Measurements from ENCODE around the gene RUNX1. TPM values are rescaled to one million over a fixed set of nuclear protein-coding genes. Genes with fewer than 3 reads are reported as not detected.

Gene RUNX1
- total RNA-seq, 1 donor = 40.9 TPM

- Histone ChIP-seq H3K4me3 (ENCODE audit: insufficient read depth, low read length) (peak overlapping the region; percentile 28), H2AFZ (ENCODE audit: low read length) (no peak overlapping the region), H3K4me2 (ENCODE audit: insufficient read depth, low read length) (peak overlapping the region; percentile 64), H3K4me1 (ENCODE audit: insufficient read depth, low read length) (peaks cover 12% of the 10 kb centered on the region), H3K36me3 (ENCODE audit: insufficient read depth, low read length) (no peaks in the 10 kb centered on the region), H3K79me2 (ENCODE audit: insufficient read depth, low read length) (peaks cover 3% of the 10 kb centered on the region), H3K27me3 (ENCODE audit: insufficient read depth, low read length) (no peaks in the 10 kb centered on the region), H3K9me3 (ENCODE audit: low read depth, low read length) (no peaks in the 10 kb centered on the region), H4K20me1 (ENCODE audit: insufficient read depth, low read length) (peaks cover 8% of the 10 kb centered on the region), H3K27ac (ENCODE audit: low read depth, low read length) (no peak overlapping the region)
- no peak for TF ChIP-seq CTCF (IDR thresholded peaks at IDR 0.05; ENCODE audit: extremely low read depth, low read depth, low read length)
- peak; percentile 69 for DNase-seq (ENCODE audit: insufficient read length, low spot score, missing footprints)
Observed at GRCh38 chr21:34965200-34966174, 83.6 kb downstream of the RUNX1 start.

- H3K27ac ChIP-seq (ENCODE audit: low read depth, low read length) = no peak overlapping the region
- H4K20me1 ChIP-seq (ENCODE audit: insufficient read depth, low read length) = peaks cover 3% of the 10 kb centered on the region
- peaks cover 3% of the 10 kb centered on the region for H3K79me2 ChIP-seq (ENCODE audit: insufficient read depth, low read length)
- no peak for TF ChIP-seq CTCF (IDR thresholded peaks at IDR 0.05; ENCODE audit: extremely low read depth, low read depth, low read length)
- H2AFZ ChIP-seq (ENCODE audit: low read length) = no peak overlapping the region
- H3K4me2 ChIP-seq (ENCODE audit: insufficient read depth, low read length) = no peak overlapping the region
- H3K27me3 ChIP-seq (ENCODE audit: insufficient read depth, low read length) = no peaks in the 10 kb centered on the region
- H3K9me3 ChIP-seq (ENCODE audit: low read depth, low read length) = no peaks in the 10 kb centered on the region
- no peaks in the 10 kb centered on the region for H3K36me3 ChIP-seq (ENCODE audit: insufficient read depth, low read length)
- DNase-seq (ENCODE audit: insufficient read length, low spot score, missing footprints) = no peak
- no peak overlapping the region for H3K4me3 ChIP-seq (ENCODE audit: insufficient read depth, low read length)
- H3K4me1 ChIP-seq (ENCODE audit: insufficient read depth, low read length) = peaks cover 12% of the 10 kb centered on the region
Observed at GRCh38 chr21:34962586-34963222, 86.4 kb downstream of the RUNX1 start.

- Histone ChIP-seq H3K36me3 (ENCODE audit: insufficient read depth, low read length) (no peaks in the 10 kb centered on the region), H3K4me3 (ENCODE audit: insufficient read depth, low read length) (no peak overlapping the region), H3K27ac (ENCODE audit: low read depth, low read length) (no peak overlapping the region), H4K20me1 (ENCODE audit: insufficient read depth, low read length) (peaks cover 3% of the 10 kb centered on the region), H3K4me1 (ENCODE audit: insufficient read depth, low read length) (peaks cover 12% of the 10 kb centered on the region), H3K4me2 (ENCODE audit: insufficient read depth, low read length) (no peak overlapping the region), H3K9me3 (ENCODE audit: low read depth, low read length) (no peaks in the 10 kb centered on the region), H2AFZ (ENCODE audit: low read length) (no peak overlapping the region), H3K79me2 (ENCODE audit: insufficient read depth, low read length) (peaks cover 5% of the 10 kb centered on the region), H3K27me3 (ENCODE audit: insufficient read depth, low read length) (no peaks in the 10 kb centered on the region)
- no peak for DNase-seq (ENCODE audit: insufficient read length, low spot score, missing footprints)
- no peak for TF ChIP-seq CTCF (IDR thresholded peaks at IDR 0.05; ENCODE audit: extremely low read depth, low read depth, low read length)
Observed at GRCh38 chr21:34962136-34962535, 87.0 kb downstream of the RUNX1 start.

- peaks cover 5% of the 10 kb centered on the region for H3K79me2 ChIP-seq (ENCODE audit: insufficient read depth, low read length)
- peaks cover under 1% of the 10 kb centered on the region for H4K20me1 ChIP-seq (ENCODE audit: insufficient read depth, low read length)
Observed at GRCh38 chr21:34960687-34961086, 88.4 kb downstream of the RUNX1 start.

More at GRCh38 chr21:34960687-34961086, 88.4 kb downstream of the RUNX1 start:
- no peak overlapping the region for H3K4me2 ChIP-seq (ENCODE audit: insufficient read depth, low read length)
- peaks cover 10% of the 10 kb centered on the region for H3K4me1 ChIP-seq (ENCODE audit: insufficient read depth, low read length)
- no peak for TF ChIP-seq CTCF (IDR thresholded peaks at IDR 0.05; ENCODE audit: extremely low read depth, low read depth, low read length)
- no peak overlapping the region for H3K27ac ChIP-seq (ENCODE audit: low read depth, low read length)
- H3K36me3 ChIP-seq (ENCODE audit: insufficient read depth, low read length) = no peaks in the 10 kb centered on the region
- H3K27me3 ChIP-seq (ENCODE audit: insufficient read depth, low read length) = no peaks in the 10 kb centered on the region
- no peak overlapping the region for H2AFZ ChIP-seq (ENCODE audit: low read length)
- no peak for DNase-seq (ENCODE audit: insufficient read length, low spot score, missing footprints)
- H3K9me3 ChIP-seq (ENCODE audit: low read depth, low read length) = no peaks in the 10 kb centered on the region
- H3K4me3 ChIP-seq (ENCODE audit: insufficient read depth, low read length) = no peak overlapping the region

All from osteoblast (primary cell).